Measurements from ENCODE around the gene SSH3.
A peak's percentile ranks its signal among the peaks of the same experiment; 100 is the strongest.

Gene SSH3

GRCh38 chr11:67270256-67271204, 32.8 kb upstream of the SSH3 start:
- DNase-seq (ENCODE audit: low read depth): no peak
- Histone ChIP-seq H3K4me3 (ENCODE audit: low read length) (peak overlapping the region; percentile 32), H3K9ac (ENCODE audit: low read length) (peak overlapping the region; percentile 68), H3K27me3 (replicated peaks; ENCODE audit: control insufficient read depth, insufficient read depth, low read length) (no peaks in the 10 kb centered on the region), H3K9me3 (ENCODE audit: control insufficient read depth, low read length) (no peaks in the 10 kb centered on the region), H3K36me3 (ENCODE audit: control insufficient read depth, insufficient read depth, low read length, severe bottlenecking) (no peaks in the 10 kb centered on the region), H3K4me1 (ENCODE audit: control insufficient read depth, insufficient read depth, low read length) (peaks cover 60% of the 10 kb centered on the region)

GRCh38 chr11:67271205-67271540, 32.2 kb upstream of the SSH3 start:
- Histone ChIP-seq H3K36me3 (ENCODE audit: control insufficient read depth, insufficient read depth, low read length, severe bottlenecking) (no peaks in the 10 kb centered on the region), H3K9ac (ENCODE audit: low read length) (no peak overlapping the region), H3K4me1 (ENCODE audit: control insufficient read depth, insufficient read depth, low read length) (peaks cover 55% of the 10 kb centered on the region), H3K4me3 (ENCODE audit: low read length) (no peak overlapping the region), H3K27me3 (replicated peaks; ENCODE audit: control insufficient read depth, insufficient read depth, low read length) (no peaks in the 10 kb centered on the region), H3K9me3 (ENCODE audit: control insufficient read depth, low read length) (no peaks in the 10 kb centered on the region)
- no peak for DNase-seq (ENCODE audit: low read depth)

GRCh38 chr11:67271541-67272284, 31.6 kb upstream of the SSH3 start:
- H3K36me3 ChIP-seq (ENCODE audit: control insufficient read depth, insufficient read depth, low read length, severe bottlenecking): no peaks in the 10 kb centered on the region
- DNase-seq (ENCODE audit: low read depth): no peak

GRCh38 chr11:67272327-67273259, 30.7 kb upstream of the SSH3 start:
- Histone ChIP-seq H3K4me3 (ENCODE audit: low read length) (no peak overlapping the region), H3K36me3 (ENCODE audit: control insufficient read depth, insufficient read depth, low read length, severe bottlenecking) (no peaks in the 10 kb centered on the region), H3K9me3 (ENCODE audit: control insufficient read depth, low read length) (no peaks in the 10 kb centered on the region), H3K27me3 (replicated peaks; ENCODE audit: control insufficient read depth, insufficient read depth, low read length) (no peaks in the 10 kb centered on the region), H3K9ac (ENCODE audit: low read length) (peak overlapping the region; percentile 43), H3K4me1 (ENCODE audit: control insufficient read depth, insufficient read depth, low read length) (peaks cover 61% of the 10 kb centered on the region)
- no peak for DNase-seq (ENCODE audit: low read depth)

More at GRCh38 chr11:67271541-67272284, 31.6 kb upstream of the SSH3 start:
- Histone ChIP-seq H3K9ac (ENCODE audit: low read length) (no peak overlapping the region), H3K9me3 (ENCODE audit: control insufficient read depth, low read length) (no peaks in the 10 kb centered on the region), H3K4me3 (ENCODE audit: low read length) (no peak overlapping the region), H3K4me1 (ENCODE audit: control insufficient read depth, insufficient read depth, low read length) (peaks cover 58% of the 10 kb centered on the region), H3K27me3 (replicated peaks; ENCODE audit: control insufficient read depth, insufficient read depth, low read length) (no peaks in the 10 kb centered on the region)

- DNase-seq (ENCODE audit: low read depth): no peak
- H3K36me3 ChIP-seq (ENCODE audit: control insufficient read depth, insufficient read depth, low read length, severe bottlenecking): no peaks in the 10 kb centered on the region
- peak overlapping the region; percentile 43 for H3K9ac ChIP-seq (ENCODE audit: low read length)
- H3K4me1 ChIP-seq (ENCODE audit: control insufficient read depth, insufficient read depth, low read length): peaks cover 58% of the 10 kb centered on the region
- no peak overlapping the region for H3K4me3 ChIP-seq (ENCODE audit: low read length)
- no peaks in the 10 kb centered on the region for H3K9me3 ChIP-seq (ENCODE audit: control insufficient read depth, low read length)
- H3K27me3 ChIP-seq (replicated peaks; ENCODE audit: control insufficient read depth, insufficient read depth, low read length): no peaks in the 10 kb centered on the region
These were observed 29.9 kb upstream of the SSH3 start for GRCh38 chr11:67273260-67273990.

GRCh38 chr11:67274768-67275605, 28.3 kb upstream of the SSH3 start:
- no peaks in the 10 kb centered on the region for H3K27me3 ChIP-seq (replicated peaks; ENCODE audit: control insufficient read depth, insufficient read depth, low read length)
- no peak overlapping the region for H3K4me3 ChIP-seq (ENCODE audit: low read length)
- peak overlapping the region; percentile 42 for H3K9ac ChIP-seq (ENCODE audit: low read length)
- H3K36me3 ChIP-seq (ENCODE audit: control insufficient read depth, insufficient read depth, low read length, severe bottlenecking): peaks cover 12% of the 10 kb centered on the region
- DNase-seq (ENCODE audit: low read depth): no peak
- peaks cover 48% of the 10 kb centered on the region for H3K4me1 ChIP-seq (ENCODE audit: control insufficient read depth, insufficient read depth, low read length)
- H3K9me3 ChIP-seq (ENCODE audit: control insufficient read depth, low read length): no peaks in the 10 kb centered on the region

GRCh38 chr11:67275606-67276409, 27.5 kb upstream of the SSH3 start:
- Histone ChIP-seq H3K36me3 (ENCODE audit: control insufficient read depth, insufficient read depth, low read length, severe bottlenecking) (peaks cover 18% of the 10 kb centered on the region), H3K4me3 (ENCODE audit: low read length) (no peak overlapping the region), H3K9ac (ENCODE audit: low read length) (peak overlapping the region; percentile 42), H3K9me3 (ENCODE audit: control insufficient read depth, low read length) (no peaks in the 10 kb centered on the region), H3K4me1 (ENCODE audit: control insufficient read depth, insufficient read depth, low read length) (peaks cover 41% of the 10 kb centered on the region), H3K27me3 (replicated peaks; ENCODE audit: control insufficient read depth, insufficient read depth, low read length) (no peaks in the 10 kb centered on the region)
- DNase-seq (ENCODE audit: low read depth): no peak

- DNase-seq (ENCODE audit: low read depth): no peak
These were observed 26.5 kb upstream of the SSH3 start for GRCh38 chr11:67276781-67277230.

GRCh38 chr11:67277231-67277961, 25.9 kb upstream of the SSH3 start:
- H3K4me1 ChIP-seq (ENCODE audit: control insufficient read depth, insufficient read depth, low read length): peaks cover 31% of the 10 kb centered on the region
- no peak for DNase-seq (ENCODE audit: low read depth)

More at GRCh38 chr11:67276781-67277230, 26.5 kb upstream of the SSH3 start:
- Histone ChIP-seq H3K9ac (ENCODE audit: low read length) (peak overlapping the region; percentile 89), H3K36me3 (ENCODE audit: control insufficient read depth, insufficient read depth, low read length, severe bottlenecking) (peaks cover 28% of the 10 kb centered on the region), H3K4me3 (ENCODE audit: low read length) (peak overlapping the region; percentile 78), H3K9me3 (ENCODE audit: control insufficient read depth, low read length) (no peaks in the 10 kb centered on the region), H3K27me3 (replicated peaks; ENCODE audit: control insufficient read depth, insufficient read depth, low read length) (no peaks in the 10 kb centered on the region), H3K4me1 (ENCODE audit: control insufficient read depth, insufficient read depth, low read length) (peaks cover 37% of the 10 kb centered on the region)

More at GRCh38 chr11:67277231-67277961, 25.9 kb upstream of the SSH3 start:
- Histone ChIP-seq H3K9me3 (ENCODE audit: control insufficient read depth, low read length) (no peaks in the 10 kb centered on the region), H3K9ac (ENCODE audit: low read length) (peak overlapping the region; percentile 89), H3K36me3 (ENCODE audit: control insufficient read depth, insufficient read depth, low read length, severe bottlenecking) (peaks cover 33% of the 10 kb centered on the region), H3K4me3 (ENCODE audit: low read length) (peak overlapping the region; percentile 78), H3K27me3 (replicated peaks; ENCODE audit: control insufficient read depth, insufficient read depth, low read length) (no peaks in the 10 kb centered on the region)

All from adipocyte (in vitro differentiated cells).